HG03097 (cell line): Measurements from ENCODE around the gene PAMR1.
"Not testable (repeated sequence)": the region's sequence is repeated elsewhere in the genome, so short reads cannot be mapped to it uniquely, and the experiment has no call there.

Experiments
- ATAC-seq: cut with Tn5 transposase; IDR thresholded peaks from one replicate; pipeline ENCODE4 v1.9.1; 2021; ENCODE audit not compliant: unreplicated experiment, low FRiP score

Gene PAMR1, protein sequence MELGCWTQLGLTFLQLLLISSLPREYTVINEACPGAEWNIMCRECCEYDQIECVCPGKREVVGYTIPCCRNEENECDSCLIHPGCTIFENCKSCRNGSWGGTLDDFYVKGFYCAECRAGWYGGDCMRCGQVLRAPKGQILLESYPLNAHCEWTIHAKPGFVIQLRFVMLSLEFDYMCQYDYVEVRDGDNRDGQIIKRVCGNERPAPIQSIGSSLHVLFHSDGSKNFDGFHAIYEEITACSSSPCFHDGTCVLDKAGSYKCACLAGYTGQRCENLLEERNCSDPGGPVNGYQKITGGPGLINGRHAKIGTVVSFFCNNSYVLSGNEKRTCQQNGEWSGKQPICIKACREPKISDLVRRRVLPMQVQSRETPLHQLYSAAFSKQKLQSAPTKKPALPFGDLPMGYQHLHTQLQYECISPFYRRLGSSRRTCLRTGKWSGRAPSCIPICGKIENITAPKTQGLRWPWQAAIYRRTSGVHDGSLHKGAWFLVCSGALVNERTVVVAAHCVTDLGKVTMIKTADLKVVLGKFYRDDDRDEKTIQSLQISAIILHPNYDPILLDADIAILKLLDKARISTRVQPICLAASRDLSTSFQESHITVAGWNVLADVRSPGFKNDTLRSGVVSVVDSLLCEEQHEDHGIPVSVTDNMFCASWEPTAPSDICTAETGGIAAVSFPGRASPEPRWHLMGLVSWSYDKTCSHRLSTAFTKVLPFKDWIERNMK

DNA sequence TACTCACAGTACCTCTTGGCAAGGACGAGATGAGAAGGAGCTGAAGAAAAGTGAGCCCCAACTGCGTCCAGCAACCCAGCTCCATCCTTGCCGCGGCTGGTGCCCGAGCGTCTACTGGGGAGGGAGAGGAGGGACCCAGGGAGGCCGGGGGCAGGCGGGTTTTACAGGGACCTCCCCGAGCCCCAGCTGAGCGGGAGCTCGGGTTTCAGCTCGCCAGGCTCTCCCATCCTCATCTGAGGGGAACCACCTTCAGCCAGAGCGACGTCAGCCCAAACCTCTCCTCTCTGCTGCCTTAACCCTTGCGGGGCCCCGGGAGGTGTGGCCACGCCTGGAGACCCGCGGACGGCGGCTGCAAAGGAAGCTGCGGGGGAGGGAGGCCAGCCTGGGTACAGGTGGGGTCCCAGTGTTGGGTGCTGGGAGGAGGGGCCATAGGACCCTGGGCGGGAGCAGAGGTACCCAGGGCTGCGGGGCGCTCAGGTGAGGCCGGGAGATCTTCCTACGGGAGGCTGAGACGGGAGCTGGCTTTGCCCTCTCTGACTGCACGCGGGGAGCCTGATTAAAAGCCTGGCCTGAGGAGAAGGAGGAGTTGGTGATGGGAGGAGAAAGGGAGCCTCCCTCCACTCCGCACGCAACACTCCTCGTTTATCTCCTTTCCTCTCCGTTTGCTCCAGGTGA is at the start of gene PAMR1:
TSS of gene PAMR1 (minus strand) at position 116 of the 675 bp plus-strand sequence. CDS start at position 85, 31 bp downstream.
- ATAC-seq: no peak

DNA sequence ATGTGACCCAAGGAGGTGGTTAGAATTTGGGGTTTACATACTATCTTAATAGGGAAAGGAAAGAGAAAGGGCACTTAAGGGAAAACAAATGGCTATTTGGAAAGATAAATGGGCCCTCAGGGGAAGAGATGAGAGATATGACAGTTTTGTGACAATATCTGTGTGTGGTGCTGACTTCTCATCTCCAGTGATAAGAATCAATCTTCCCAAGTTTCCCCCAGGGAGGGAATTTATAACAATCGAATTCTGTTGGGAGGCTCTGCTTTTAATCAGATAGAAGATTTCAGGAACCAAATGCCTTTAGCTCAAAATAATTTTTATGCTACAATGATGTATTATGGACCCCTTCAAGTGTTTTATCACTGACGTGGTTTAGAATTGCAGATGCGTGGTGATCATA is 46.3 kb upstream of the PAMR1 start:
- ATAC-seq: no peak

DNA sequence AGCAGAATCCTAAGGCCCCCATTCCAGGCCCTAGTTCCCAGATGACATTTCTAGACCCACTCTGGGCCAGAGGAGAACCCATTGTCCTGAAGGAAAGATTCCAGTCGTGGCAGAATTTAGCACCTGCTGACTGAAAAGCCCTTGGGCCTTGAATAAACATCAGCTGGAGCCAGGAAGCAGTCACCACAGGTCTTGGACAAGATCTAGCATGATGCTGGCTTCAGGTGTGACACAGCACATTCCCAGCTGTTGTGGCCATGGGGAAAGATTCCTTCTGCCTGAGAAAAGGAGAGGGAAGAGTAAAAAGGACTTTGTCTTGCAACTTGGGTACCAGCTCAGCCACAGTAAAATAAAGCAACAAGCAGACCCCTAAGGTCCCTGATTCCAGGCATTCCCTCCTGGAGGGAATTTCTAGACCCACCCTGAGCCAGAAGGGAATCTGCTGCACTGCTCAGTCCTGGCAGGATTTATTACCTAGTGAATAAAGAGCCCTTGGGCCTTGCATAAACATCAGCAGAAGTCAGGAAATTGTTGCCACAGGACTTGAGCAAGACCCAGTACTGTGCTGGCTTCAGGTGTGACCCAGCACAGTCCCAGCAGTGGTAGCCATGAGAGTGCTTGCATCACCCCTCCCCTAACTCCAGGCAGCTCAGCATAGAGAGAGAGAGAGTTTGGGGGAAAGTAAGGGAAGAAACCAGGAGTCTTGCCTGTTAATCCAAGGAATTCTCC is 42.5 kb upstream of the PAMR1 start:
- no peak for ATAC-seq

DNA sequence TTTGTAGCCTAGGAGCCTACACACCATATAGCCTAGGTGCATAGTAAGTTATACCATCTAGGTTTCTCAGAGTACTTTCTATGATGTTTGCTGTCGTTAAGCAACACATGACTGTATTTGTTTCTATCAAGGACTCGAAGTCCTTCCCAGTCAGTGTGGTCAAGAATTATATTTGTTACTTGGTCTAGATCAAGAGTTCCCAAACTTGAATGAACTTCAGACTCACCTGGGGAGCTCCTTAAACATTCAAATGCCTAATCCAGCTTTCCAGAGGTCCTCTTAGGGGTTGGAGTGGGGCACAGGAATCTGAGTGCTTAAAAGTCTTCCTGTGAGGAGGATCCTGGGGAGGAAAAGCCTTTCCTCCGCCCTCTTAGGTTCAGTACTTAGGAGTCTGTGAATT is 41.5 kb upstream of the PAMR1 start:
- no peak for ATAC-seq

DNA sequence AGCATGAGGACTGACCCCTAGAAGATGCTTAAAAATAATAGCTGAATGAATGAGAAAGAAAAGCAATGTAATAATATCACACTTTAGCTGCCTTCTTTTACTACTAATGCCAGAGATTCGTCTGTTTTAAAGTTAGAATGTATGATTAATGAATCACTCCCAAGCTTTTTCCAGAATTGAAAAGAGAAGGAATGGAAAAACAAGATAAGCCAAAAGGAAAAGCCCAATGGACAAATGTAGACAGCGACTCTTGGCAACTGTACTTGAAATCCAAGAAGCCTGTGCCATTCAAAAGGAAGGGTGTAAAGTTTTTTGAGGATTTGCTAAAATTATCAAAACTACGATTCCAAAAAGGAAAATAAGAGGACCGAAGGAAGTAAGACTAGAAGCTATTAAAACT is 40.8 kb upstream of the PAMR1 start:
- no peak for ATAC-seq

DNA sequence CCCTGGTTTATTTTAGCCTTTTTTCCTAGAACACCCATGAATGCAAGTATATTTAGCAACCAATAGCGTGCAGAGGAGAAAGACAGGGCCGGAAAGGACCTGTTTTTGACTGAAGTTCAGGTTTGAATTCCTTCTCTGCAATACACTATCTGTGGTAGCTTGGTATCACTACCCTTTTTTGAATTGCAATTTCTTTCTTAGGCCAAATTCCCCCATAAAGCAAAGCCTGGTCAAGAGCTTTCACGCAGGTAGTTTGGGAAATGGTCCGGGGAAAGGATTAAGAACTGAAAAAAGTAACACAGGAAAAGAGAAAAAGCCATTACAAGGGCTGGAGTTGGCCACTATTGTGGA is 38.8 kb upstream of the PAMR1 start:
- no peak for ATAC-seq

DNA sequence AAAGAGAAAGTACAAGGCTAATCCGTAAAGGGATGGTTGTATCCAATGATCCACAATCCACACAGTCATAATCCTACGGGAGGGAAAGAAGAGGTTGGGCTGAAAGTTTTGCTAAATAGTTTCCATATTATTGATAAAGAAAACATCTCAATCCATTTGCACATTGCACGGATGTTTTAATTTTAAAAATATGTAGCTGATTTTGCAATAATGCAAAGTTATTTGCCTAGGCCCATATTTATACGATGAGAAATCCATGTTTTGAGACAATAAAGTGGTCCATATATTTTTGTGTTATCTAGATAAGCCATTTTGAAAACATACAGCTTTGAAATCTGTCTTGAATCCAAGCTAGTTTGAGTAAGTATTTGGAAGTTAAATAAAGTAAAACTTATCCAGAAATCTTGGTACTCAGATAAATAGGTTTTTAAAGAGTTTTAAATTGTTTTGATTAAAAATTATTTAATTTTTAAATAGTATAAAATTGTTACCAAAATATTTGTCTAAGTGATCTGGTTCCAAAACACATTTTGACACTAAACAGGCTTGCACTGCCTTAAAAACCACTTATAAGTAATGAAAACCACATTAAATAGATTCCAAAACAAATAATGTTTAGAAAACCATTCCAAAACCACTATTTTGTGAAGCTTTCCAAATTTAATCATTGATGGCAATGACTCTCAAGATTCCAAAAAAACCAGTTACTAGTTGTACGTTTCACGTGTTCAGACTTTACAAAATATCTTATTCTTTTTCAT is 38.2 kb upstream of the PAMR1 start:
- no peak for ATAC-seq

DNA sequence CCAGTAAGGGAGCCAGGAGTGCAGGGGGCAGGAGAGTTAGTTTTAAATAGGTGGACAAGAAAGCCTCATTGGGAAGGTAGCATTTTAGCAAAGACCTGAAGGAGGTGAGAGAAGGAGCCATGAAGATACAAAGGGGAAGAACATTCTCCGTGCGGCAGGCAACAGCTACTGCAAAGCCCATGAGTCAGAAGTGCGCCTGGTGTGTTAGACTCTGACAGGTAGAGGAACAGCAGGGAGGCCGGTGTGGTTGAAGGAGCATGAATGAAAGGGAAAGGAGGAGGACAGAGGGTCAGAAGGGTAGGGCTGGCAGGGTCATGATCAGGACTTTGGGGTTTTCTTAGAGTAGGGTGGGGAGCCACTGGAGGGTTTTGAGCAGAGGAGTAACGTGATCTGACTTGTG is 34.5 kb upstream of the PAMR1 start:
- no peak for ATAC-seq

DNA sequence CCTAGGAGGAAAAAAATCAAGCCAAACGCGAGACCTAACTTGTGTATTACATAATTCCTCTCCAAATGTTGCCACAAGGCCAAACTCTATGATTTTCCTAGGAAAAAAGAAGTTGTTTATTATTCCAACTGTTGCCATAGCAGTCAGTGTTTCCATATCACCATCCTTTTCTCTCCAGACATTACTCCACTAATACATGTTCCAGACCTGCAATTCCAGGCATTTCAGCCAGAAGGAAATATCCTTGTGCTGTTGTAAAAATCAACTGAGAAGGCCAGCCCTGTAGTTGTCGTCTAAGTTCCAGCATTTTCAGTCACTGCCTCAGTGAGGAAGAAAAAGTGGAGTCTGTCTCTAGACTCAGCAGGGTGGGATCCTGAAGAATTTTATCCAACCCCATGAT is 33.1 kb upstream of the PAMR1 start:
- no peak for ATAC-seq

DNA sequence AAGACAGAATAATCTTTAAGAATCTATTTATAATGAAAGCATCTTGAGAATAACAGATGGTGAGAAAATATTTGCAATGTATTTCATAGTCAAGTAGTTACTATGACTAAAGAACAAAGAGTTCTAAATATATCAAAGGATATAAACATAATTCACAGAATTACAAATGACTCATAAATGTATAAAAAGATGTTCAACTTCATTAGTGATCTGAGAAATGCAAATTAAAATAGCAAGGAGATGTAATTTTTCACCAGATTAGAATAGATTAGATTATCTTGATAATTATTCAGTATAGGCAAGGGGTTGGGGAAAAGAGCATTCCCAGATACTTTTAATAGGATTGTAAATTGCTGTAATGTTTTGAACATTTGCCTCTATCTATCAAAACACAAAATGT is 30.1 kb upstream of the PAMR1 start:
- ATAC-seq: no peak

DNA sequence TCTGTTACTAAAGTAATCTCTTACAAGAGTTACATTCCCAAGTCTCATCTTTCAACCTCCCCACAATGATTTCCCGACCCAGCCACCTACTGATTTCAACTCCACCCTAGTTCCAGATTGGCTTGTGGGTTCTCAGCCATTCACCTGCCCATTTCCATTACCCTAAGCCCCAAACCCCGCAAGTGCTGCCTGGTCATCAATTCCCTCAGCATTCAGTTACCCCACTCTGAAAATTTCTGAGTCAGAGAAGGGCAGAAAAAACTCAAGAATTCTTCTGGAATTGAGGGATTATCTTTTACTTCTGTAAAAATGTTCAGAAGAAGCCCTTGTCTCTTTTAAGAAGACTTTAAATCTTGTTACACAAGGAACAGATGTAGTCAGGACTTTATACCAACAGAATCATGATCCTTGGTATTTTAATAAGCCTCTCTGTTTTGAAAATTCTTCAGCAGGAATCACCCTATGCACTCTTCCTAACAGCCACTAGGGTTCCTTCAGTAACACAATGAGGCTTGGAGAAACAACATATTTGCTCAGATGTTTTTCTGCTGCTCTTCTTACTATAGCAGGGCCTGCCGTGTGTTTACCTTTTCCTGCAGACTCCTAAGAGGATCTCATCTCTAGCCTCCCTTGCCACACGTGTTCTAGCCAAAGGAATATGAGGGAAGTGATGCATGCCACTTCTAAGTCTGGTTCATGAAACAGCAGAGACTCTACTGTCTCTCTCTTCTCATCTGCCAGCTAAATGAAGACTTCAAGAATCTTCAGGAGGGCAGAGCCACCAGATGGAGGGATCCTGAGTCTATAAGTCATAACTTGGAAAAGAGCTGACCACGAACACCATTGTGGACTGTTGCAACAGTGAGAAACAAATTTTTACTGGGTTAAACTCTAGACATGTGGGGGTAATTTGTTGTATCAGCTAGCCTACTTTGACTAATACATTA is 29.3 kb upstream of the PAMR1 start:
- ATAC-seq: no peak

DNA sequence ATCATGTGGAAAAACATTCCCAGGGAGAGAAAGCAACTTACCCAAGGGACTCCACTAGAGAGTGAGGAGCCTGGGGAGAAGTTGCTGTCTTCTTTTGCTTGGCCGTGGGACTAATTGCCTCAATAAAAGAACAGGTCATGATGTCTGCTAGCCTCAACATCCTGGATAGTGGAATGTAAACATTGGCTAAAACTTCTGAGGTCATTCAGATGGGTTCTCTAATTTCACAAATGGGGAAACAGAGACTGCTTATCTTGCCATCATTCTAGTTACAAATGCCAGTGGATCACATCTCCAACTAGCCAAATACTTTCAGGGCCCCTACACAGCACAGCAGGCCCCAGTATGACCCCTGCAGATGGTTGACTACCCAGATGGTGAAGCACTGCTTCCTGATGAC is 28.4 kb upstream of the PAMR1 start:
- no peak for ATAC-seq

DNA sequence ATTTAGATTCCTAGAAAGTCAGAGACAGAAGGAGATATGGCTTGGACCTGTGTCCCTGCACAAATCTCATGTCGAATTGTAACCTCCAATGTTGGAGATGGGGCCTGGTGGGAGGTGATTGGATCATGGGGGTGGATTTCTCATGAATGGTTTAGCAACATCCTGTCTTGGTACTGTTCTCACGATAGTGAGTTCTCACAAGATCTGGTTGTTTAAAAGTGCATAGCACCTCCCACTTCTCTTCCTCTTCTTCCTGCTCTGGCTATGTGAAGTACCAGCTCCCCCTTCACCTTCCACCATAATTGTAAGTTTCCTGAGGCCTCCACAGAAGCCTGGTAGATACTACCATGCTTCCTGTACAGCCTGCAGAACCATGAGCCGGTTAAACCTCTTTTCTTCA is 27.6 kb upstream of the PAMR1 start:
- no peak for ATAC-seq

DNA sequence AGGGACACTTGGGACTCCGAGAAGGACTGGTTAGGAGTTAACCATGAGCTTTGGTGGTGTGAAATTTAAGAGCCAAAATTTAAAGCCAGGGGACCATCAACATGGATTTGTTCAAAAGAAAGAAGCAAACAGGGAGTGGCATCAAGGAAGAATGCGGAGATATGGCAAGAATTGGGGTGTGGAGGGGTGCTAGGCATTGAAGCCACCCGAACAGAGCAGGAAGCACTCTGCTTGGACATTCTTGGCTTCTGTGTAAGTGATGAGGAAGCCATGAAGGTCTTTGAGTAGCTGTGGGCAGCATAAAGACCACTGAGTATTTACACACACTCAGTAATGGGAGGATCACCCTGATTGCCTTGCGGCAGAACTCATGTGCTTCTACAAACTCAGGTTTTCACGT is 27.2 kb upstream of the PAMR1 start:
- no peak for ATAC-seq

DNA sequence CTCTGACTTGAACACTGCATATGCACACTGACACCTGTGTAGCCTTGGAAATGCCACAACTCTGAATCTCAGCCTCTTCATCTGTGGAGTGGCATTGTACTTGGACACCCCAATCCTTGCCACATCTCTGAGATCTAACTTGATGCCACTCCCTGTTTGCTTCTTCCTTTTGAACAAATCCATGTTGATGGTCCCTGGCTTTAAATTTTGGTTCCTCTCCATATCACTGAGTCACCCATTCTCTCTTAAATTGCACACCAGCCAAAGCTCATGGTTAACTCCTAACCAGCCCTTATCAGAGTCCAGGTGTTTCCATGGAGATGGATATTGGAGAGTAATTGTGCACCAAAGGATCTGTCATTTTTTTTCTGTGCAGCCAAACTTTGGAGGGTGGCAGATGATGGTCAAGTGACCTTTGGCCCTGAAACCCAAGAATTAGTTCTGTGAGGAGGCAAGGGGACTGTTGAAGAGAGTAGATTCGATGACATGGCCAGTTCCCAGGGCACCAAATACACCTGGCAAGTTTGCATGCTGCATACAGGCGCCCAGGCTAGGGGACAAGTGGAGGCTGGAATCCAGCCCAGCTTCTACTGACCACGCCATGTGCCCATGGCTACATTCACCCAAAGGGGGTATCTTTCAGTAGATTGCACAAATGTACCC is 25.1 kb upstream of the PAMR1 start:
- no peak for ATAC-seq

DNA sequence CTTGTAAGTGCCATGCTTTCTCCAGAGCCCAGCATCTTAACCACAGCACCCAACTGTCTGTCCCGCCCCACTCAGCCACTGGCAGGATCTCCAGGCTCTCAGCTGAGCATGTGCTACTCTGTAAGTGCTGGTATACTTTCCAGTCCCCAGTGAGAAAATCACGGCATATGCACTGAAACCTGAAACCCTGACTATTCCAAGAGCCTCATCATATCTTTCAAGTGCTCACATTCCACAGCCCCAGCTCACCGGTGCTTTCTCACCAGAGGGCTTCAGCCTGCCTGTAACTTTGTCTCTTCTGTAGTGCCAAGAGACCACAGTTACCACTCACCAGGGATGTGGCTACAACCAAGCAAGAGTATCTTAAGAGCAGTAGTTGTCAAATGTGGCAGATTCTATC is 24.4 kb upstream of the PAMR1 start:
- no peak for ATAC-seq

DNA sequence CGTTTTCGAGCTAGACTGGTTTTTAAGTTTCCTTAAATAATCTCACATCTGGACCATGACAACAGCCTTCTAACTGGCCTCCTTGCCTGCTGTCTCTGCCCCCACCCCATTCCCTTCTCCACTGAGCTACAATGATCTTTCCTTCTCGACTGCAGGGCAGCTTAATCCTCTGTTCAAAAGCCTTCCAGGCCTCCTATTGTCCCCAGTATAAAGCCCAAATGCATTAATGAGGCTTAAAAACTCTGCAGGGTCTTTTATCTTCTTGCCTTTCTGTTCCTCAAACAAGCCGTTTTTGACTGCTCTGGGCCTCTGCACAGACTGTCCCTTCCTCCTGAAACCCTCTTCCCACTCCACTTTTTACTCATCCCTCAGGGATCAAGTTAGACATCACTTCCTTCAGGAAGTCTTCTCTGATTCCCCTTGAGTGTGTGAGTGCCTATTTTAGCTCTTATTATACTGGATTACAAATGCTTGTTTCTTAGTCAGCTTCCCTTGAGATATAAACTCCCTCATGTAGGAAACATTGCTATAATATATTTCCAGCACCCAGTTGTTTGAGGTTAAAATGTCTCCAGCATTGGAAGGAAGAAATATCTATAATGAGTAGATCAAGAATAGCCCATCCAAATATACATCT is 23.6 kb upstream of the PAMR1 start:
- no peak for ATAC-seq

DNA sequence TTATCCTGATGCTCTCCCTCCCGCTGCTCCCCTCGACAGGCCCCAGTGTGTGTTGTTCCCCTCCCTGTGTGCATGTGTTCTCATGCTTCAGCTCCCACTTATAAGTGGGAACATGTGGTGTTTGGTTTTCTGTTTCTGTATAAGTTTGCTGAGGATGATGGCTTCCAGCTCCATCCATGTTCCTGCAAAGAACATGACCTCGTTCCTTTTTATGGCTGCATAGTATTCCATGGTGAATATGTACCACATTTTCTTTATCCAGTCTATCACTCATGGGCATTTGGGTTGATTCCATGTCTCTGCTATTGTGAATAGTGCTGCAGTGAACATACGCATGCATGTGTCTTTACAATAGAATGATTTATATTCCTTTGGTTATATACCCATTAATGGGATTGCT is 22.6 kb upstream of the PAMR1 start:
- ATAC-seq: not testable (repeated sequence)
